Left forelimb (tissue), 1 donor: ENCODE measurements around the gene MBOAT7.
"Not testable (repeated sequence)": the region's sequence is repeated elsewhere in the genome, so short reads cannot be mapped to it uniquely, and the experiment has no call there.

ENCODE experiments used
- DNase-seq: peaks from one replicate; pipeline ENCODE4 v3.0.0-alpha.2; 2018; ENCODE audit warnings: low spot score

Gene MBOAT7

GRCh38 chr19:54209058-54209810 lies 19.9 kb upstream of the MBOAT7 start:
- DNase-seq, result no peak

- DNase-seq, result no peak
These were observed 19.3 kb upstream of the MBOAT7 start for GRCh38 chr19:54208784-54209057.

DNA sequence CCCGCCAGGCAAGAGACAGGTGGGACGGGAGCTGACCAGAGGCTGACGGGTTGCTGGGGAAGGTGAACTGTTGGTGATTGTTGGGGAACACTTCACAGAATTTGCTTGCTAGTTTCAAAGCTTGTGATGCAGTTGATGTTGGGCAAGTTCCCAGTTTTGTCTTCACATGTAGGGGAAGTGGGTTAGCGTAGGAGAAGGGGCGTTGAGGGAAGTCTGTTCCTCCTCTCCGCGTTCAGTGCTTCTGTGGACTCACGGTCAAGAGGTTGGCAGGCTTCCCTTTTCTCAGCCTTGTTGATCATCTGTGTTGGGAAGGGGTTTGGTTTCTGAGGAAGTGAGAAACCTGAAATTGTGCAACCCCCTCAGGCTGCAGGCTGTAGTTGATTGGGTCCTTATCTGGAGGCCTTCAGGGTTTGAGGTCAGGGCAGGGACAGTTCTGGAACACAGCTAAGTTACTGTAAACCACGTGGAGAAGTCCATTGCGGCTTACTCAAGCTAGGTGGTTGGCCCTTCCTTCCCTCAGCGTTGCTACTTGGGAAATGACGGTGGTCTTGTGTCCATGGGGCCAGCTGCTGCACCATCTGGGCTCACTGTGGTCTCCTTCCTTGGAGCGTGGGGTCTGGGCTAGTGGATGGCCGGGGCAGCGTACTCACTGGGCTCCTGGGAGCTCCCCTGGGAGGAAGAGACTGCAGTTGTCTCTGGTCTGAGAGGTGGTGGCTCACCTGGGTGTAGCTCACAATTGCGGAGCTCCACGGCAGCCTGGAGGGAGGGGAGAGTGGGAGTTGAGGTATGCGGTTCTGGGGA lies 18.8 kb upstream of the MBOAT7 start:
- DNase-seq, result no peak

- no peak for DNase-seq
These were observed 18.2 kb upstream of the MBOAT7 start for GRCh38 chr19:54207676-54207982.

DNA sequence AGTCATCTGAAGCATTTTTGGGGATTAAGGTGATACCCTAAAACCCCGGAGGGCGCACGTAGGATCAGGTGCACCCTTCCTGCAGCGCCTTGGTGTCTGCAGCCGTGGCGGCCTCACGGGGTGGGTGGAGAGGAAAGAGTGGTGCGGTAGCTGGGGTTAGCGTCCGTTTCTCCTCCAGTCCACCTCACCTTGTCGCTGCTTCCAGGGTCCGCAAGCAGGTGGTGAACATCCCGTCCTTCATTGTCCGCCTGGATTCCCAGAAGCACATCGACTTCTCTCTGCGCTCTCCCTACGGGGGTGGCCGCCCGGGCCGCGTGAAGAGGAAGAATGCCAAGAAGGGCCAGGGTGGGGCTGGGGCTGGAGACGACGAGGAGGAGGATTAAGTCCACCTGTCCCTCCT lies 17.8 kb upstream of the MBOAT7 start:
- not testable (repeated sequence) for DNase-seq

DNA sequence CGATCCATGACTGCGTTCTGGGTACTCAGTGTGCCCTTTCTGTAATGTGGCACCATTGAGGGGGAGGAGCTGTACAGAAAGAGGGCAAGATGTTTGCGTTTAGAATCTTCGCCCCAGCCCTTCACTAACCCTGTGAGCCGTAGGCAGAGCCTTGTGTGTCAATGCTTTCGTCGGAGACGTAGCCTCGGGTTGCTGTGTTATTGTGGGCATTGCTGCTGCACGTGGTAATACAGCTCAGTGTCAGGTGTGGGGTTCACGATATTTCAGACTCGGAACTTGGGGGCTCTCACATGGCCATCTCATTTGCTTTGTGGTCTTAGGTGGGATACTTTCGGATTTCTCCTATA lies 17.4 kb upstream of the MBOAT7 start:
- DNase-seq, result no peak

DNA sequence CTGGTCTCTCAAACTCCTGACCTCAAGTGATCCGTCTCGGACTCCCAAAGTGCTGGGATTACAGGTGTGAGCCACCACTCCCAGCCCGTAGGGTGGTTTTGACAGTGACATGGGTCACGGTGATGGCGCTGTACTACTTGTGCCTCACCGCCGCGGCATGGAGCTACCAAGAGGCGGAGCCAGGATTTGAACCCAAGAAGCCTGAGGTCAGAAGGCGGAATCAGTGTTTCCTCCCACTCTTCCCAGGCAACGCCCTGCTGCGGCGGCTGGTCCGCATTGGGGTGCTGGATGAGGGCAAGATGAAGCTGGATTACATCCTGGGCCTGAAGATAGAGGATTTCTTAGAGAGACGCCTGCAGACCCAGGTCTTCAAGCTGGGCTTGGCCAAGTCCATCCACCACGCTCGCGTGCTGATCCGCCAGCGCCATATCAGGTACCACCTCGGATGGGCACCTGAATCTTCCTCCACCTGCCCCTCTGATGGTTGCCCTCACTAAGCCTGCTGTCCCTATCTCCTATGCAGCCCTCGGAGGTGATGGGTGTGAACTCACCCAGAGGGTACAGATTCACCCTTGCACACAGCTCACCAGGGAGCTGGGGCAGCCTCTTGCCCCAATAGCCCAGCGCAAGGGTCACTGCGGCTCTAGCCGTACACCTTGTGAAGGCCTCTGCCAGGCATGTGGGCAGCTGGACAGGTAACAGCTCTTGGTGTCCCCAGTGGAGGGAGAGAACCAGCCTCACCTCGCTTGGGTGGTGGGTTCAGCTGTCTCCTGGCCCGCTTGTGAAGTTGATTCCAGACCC lies 16.9 kb upstream of the MBOAT7 start:
- no peak for DNase-seq

- no peak for DNase-seq
These were observed 15.5 kb upstream of the MBOAT7 start for GRCh38 chr19:54204767-54205468.

DNA sequence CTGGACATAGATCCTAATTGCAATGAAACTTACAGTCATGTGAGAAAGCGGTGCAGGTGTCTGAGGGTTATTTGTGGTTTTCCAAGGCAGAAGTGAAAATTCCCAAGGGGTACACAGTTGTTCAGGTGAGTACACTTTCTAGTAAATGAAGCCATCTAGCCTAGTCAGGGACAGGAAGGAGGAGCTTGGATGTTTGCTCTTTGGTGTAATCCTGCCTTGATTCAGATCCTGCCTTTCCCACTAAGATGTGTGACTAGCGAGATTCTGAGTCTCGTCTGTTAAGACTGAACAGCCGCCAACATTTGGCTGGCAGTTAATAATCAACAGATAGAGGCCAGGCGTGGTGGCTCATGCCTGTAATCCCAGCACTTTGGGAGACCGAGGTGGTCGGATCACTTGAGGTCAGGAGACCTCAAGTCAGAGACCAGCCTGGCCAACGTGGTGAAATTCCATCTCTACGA lies 13.8 kb upstream of the MBOAT7 start:
- no peak for DNase-seq

- DNase-seq, result no peak
These were observed 12.6 kb upstream of the MBOAT7 start for GRCh38 chr19:54201980-54202379.

DNA sequence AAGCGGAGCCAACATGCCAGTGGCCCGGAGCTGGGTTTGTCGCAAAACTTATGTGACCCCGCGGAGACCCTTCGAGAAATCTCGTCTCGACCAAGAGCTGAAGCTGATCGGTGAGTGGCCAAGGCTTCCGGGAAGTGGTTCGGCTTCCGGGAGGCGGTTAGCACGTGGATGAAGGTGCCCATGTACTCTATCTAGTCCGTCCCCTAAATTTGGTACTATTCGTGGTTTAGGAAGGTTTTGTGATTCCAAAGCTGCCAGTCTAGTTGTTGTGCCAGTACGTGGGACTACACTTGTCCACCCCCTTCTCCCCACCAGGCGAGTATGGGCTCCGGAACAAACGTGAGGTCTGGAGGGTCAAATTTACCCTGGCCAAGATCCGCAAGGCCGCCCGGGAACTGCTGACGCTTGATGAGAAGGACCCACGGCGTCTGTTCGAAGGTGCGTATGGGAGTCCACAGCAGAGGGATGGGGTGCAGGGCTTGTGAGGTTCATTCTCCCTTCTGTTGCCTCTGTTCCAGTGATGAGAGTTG lies 11.9 kb upstream of the MBOAT7 start:
- DNase-seq, result no peak

DNA sequence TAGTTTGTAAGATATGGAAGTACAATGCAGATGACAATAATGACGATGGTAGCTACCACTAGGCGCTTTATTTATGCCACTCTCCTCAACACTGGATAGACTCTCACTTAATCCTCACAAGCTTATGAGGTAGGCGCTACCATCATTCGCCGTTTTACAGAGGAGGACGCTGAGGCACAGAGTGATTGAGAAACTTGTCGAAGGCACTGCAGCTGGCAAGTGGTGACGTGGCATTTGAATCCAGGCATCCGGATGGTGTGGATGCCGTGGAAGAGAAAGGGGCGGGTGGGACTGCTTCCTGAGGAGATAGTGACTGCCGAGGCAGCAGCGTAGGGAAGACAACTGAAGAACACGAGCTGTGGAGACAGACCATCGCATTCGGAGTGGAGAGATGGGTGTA lies 10.0 kb upstream of the MBOAT7 start:
- DNase-seq, result no peak

GRCh38 chr19:54197121-54197520 lies 7.7 kb upstream of the MBOAT7 start:
- DNase-seq, result no peak

GRCh38 chr19:54196536-54196935 lies 7.2 kb upstream of the MBOAT7 start:
- DNase-seq, result no peak

DNA sequence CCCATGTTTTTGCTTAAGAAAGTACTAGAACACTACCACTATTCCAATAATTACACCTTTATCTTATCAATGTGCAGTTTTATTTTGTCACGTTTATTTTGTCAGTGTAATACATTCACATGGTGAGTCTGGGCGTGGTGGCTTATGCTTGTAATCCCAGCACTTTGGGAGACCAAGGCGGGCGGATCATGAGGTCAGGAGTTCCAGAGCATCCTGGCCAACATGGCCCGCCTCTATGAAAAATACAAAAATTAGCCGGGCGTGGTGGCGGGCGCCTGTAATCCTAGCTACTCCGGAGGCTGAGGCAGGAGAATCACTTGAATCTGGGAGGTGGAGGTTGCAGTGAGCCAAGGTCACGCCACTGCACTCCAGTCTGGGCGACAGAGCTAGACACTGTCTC lies 5.1 kb upstream of the MBOAT7 start:
- DNase-seq, result not testable (repeated sequence)

GRCh38 chr19:54193011-54193410 lies 3.6 kb upstream of the MBOAT7 start:
- no peak for DNase-seq

GRCh38 chr19:54191811-54192453 lies 2.6 kb upstream of the MBOAT7 start:
- DNase-seq, result no peak

DNA sequence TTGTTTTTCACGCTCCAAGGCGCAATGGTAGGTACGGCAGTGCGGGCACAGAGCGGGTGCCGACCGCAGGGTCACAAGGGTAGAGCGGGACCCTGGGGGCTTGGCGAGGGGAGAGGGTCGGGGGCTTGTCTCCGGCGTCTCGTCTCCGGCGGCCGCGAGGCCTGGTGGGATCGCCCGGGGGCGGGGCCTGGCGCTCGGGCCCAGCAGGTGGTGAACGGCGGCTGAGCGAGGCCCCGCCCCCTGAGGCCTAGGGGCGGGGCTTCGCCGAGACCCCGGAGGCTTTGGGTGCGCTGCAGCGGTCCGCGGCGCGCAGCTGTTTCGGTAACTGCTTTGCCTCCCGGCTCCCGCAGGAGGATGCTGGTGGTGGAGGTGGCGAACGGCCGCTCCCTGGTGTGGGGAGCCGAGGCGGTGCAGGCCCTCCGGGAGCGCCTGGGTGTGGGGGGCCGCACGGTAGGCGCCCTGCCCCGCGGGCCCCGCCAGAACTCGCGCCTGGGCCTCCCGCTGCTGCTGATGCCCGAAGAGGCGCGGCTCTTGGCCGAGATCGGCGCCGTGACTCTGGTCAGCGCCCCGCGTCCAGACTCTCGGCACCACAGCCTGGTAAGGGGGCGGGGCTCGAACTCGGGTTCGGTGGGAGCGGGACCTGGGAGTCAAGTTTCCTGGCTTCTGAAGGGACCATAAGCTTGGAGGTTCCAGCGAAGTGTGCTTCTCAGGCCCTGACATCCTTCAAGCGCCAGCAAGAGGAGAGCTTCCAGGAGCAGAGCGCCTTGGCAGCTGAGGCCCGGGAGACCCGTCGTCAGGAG lies 1.8 kb upstream of the MBOAT7 start, which contains the start of gene TSEN34:
Gene TSEN34 (plus strand): TSS at position 298 of the 800 bp plus-strand sequence. CDS start 57 bp downstream, at position 355.
- no peak for DNase-seq

DNA sequence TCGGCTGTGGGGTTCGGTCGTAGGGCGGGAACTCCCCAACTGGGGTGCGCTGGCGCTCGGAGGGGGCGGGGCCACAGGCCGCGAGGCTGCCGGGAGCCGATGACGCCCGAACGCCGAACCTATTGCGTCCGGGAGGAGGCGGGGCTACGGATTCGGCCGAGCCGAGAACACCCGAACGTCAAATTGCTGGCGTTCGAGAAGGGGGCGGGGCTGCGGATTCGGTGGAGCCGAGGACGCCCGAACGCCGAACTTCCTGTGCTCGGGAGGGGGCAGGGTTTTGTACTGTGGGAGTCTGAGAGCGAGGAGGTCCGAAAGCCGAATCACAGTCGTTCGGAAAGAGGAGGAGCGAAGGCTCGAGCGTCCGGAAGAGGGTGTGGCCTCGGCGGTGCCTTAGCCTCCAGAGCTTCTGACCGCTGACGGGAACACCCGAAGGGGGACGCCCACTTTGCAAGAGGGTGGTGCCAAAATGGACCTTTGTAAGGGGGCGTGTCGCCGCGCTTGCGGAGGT lies 1.2 kb upstream of the MBOAT7 start:
- peak; percentile 100 for DNase-seq

DNA sequence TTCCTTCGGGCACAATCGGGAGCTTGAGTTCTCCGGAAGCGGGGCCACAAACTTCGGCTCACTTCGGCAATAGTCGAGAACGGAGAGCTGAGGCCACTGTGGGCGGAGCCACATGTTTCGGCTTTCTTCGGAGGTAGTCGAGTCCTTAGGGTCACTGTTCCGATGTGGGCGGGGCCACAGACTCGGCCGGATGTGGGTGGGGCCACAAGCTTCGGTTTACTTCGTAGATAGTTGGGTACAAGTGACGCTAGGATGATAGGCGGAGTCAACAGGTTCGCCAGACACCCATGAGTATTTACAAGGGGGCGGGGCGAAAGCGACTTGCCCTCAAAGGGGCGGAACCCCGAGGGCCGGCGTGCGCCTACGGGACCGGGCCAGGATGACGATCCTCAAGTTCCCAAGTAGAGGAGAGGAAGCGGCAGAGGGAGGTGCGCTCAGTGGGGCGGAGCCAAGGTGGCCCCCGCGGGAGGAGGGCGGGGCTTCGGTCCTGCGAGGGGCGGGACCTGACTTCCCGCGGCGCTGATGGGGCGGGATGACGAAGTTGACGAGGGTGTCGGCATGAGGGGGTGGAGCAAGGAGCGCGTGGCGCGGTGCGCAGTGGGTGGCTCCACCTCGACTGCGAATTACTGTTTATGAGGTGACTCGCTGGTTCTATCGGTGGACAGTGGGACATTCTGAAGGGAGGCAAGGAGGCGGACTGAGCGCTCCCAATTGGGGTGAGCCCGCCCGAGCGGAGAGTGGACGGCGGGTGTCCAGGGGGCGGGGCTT lies 539 bp upstream of the MBOAT7 start:
- DNase-seq, result peak; percentile 99
